Stimulated activated CD4-positive, alpha-beta T cell treated with anti-CD3 and anti-CD28 coated beads, Interleukin-4, amount 100 ng/mL, for 24 hours (primary cell): ENCODE measurements around the gene SAPCD1.
"Not testable (repeated sequence)": the region's sequence is repeated elsewhere in the genome, so short reads cannot be mapped to it uniquely, and the experiment has no call there.

Source experiments
- DNase-seq: peaks from one replicate; pipeline ENCODE4 v3.0.0-alpha.2; 2020

SAPCD1 gene

DNA sequence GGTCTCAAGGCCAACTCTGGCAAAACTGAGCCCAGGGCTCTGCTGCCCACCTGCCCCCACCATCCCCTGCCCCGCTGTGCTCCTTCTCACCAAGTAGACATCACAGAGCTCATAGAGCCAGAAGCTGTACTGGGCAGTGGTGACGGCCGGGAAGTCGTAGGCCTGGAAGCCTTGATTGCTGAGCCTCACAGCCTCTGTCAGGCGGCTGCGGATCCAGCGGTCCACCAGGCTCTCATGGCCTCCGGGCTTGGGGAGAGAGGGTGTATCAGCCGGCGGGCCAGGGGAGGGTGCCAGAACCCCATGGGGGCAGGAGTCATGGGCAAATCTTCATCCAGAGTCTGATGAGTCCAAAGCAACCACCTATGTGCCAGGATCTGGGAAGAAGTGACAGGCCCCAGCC is 17.5 kb downstream of the SAPCD1 start:
- no peak for DNase-seq

DNA sequence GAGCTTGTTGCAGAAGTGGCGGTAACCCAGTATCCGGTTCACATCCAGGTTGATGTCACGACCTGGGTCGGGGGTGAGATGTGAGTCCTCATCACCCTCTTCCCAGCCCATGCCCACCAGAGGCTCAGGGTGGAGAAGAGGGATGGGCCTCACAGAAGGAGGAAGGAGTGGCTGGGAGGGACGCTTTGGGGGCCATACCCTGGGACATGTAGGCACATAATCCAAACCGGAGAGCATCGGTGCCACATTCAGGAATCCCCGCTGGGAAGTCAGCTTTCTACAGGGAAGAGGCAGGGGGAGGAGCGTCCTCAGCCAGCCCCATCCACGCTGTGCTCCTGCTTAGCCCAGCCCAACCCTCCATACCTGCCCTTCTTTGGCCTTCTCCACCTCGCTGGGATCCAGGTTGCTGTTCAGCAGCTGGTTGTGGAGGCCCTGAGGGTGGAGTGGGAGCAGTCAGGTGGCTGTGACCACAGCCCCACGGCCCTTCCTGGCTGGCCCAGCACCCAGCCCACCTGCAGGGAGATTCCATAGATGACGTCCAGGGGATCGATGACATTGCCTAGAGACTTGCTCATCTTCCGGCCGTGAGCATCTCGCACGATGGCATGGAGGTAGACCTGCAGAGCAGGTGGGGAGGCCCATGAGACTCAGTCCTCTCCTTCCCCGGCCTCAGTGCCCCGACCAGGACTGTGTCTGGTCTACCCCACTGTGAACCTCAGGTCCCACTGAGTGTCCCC is 18.2 kb downstream of the SAPCD1 start:
- no peak for DNase-seq

DNA sequence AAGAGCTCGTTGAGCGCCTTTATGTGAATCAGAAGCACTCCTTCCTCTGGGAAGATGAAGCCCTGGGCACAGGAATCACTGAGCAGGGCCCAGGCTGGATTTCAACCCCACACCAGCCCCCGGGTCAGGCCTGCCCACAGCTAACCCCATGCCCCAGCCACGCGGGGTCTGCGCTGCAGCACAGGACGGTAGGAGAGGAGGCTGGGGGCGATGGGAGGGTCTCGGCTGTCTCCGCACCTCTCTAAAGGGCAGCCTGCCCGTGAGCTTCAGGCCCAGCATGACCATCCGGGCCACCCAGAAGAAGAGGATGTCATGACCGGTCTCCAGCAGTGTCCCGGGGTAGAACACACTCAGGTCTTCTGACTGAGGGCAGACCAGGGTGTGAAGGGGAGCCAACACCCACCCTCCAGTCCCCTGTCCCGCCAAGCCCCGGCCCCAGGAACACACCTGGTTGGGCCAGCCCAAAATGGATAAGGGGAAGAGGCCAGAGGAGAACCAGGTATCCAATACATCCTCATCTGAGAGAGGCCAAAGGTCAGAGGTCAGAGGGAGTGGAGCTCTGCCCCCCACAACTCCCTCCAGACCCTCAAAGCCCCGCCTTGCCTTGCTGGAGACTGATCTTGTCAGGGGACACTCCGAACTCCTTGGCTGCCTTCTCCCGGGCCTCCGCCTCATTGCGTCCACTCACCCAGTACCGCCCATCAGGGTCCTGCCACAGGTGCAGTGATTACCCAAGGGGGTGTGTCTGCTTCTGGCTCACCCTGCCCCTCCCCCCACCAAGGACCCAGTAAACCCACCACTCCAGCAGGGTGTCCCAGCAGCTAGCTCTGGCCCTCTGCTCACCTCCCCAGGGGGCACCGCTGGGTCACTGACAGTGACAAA is 19.0 kb downstream of the SAPCD1 start:
- DNase-seq = no peak

DNA sequence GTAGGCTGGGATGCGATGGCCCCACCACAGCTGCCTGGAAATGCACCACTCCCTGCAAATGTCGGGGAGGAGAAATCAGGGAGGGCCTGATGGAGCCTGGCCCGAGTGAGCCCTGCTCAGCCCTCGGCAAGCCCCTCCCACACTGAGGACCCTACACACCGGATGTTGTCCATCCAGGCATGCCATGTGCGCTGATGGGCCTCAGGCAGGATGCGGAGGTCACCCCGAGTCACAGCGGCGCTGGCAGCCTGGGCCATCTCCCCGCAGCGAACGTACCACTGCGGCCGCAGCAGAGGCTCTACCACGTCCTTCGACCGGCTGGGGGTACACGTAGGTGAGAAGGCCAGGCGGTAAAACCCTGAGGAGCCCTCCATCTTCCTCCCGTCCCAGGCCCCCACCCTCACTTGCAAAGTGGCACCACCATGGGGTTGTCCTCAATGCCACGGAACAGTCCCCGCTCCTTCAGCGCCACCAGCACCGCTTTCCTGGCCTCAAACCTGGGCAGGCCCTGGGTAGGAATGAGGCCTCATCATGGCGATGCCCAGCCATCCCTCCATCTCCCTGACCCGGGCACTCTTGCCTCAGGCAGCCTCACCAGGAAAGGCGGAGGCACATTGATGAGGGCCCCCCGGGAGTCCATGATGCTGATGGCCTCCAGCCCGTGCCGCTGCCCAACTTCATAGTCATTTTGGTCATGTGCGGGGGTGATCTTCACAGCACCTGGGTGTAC is 19.8 kb downstream of the SAPCD1 start:
- no peak for DNase-seq

DNA sequence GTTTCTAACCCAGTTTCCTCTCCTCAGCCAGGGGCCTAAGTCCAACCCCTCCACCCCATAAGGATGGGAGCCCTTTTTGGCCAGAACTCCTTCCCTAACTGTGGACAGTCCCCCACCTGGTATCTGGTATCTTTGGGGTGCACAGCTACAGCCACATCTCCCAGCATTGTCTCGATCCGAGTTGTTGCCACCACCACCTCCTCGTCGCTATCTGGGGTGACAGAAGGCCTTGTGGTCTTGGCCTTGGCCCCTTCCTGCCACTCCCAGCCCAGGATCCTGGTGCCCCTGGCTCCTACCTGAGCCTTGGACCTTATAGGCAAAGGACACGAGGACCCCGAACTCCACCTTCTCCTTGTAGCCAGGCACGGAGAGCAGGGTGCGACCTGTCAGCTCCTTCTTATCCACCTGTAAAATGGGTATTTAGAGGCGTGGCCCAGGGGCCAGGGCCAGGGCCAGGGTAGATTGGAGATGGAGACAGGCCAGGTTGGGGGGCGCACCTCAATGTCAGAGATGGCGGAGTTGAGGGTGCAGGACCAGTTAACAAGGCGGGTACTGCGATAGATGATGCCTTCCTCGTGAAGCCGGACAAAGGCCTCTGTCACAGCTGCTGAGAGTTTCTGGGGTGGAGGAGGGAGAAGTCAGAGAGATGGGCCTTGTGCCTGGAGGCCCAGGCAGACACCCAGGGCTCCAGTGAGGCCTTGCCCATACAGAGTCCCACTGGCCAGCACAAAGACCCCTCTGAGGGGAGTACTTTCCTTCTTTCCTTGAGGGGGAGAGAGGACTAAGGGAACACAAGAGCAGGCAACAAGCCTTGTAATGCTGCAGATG is 21.9 kb downstream of the SAPCD1 start:
- DNase-seq = no peak

DNA sequence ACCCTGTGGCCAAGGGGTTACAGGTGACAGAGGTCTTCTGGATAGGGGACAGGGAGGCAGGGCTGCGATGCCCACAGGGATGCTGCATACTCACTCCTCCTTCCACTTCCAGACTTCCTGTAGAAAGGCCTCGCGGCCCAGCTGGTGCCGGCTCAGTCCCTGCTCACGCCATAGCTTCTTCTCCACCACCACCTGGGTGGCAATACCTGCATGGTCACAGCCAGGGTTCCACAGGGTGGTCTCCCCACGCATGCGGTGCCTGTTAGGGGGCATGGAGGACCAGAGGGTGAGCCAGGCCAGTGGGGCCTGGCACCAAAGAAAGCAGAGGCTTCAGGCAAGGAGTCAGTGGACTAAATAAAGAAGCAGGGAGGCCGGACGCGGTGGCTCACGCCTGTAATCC is 23.0 kb downstream of the SAPCD1 start:
- DNase-seq = no peak

DNA sequence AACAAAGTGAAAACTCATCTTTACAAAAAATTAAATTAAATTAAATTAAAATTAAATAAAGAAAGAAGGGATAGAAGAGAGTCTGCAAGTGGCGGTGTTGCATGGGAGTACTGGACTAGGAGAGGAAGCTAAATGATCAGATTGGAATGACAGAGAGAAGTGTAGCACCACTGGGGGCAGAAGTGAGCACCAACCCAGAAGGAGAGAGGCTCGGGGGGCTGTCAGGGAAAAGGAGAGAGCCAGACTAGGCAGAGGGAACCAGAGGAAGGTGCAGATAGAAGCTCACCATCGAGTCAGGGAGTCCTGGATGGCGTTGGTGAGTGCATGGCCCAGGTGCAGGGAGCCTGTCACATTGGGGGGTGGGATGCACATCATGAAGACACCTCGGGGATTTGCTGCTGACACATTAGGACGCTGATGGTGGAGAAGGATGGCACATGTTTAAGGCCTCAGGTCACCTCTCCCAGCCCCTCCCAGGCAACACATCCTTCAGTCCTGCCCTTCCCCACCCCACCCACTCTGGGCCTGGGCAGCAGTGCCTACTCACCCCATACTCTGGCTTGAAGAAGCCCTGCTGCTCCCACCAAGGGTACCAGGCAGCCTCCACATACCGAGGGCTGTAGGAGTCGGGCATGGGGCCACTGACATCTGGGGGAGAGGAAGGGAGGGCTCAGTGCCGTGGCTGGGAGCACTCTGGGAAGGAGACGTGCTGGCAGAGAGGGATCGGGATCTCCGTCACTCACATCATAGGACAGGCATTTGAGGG is 29.1 kb downstream of the SAPCD1 start:
- peak; percentile 46 for DNase-seq

DNA sequence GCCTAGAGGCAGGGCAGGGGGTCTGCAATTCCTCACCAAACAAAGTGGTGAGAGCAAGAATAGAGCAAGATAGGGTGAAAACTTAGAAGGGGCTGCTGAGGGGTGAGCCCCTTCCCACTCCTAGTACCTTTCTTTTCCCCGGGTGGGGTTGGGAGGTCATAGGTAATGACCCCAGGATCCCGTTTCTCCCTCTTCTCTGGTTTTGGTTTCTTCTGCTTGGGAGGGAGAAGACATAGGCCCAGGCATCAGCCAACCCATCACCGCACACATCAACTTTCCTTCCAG is 29.6 kb downstream of the SAPCD1 start:
- no peak for DNase-seq

DNA sequence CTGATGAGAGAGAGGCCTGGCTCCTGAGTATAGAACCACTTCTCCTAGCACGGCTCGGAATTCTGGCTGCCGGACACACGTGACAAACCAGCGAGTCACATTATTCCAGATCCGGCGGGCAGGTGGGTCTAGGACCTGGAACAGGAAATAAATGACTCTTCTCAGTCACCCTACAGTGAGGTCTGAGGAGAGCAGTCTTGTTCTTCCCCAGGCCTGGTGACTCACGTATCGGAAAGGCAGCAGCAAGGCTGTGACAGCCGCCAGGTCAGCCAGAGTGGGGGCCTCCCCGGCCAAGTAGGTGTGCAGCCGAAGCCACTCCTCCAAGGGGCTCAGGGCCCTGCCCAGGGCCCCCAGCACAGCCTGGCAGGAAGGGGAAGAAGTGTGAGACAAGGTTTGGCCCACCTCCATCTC is 30.3 kb downstream of the SAPCD1 start:
- DNase-seq = no peak

DNA sequence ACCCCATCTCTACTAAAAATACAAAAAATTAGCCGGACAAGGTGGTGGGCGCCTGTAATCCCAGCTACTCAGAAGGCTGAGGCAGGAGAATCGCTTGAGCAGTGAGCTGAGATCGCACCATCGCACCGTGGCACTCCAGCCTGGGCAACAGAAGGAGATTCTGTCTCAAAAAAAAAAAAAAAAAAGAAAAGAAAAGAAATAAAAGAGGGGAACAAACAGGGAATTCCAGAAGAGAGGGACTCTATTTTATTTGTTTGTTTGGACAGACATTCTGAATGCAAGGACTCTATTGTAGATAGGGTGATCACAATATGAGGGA is 31.4 kb downstream of the SAPCD1 start:
- DNase-seq = not testable (repeated sequence)

DNA sequence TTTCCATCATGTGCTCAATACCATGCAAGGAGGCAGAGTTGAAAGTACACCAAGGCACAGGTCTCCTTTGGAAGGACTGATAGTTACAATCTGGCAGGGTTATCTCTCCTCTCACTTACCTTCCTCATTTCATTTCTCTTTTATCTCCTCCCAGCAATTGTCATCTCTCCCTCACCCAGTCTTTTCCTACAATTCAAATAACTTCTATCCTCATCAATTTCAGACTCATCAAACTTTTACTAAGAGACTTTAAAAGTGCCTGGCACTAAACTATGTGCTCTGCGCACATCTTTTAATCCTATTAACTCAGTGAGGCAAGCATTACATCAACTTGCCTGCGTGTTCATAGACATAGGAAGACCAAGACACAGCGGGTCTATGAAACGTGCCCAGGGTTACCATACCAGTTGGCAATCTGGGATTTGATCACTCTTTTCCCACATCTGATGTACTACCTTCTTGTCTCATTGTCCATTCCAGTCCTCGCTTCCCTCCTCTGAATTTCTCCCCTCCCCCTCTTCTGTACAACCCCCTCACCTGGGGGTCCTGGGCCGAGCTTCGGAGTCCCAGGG is 31.9 kb downstream of the SAPCD1 start:
- no peak for DNase-seq

DNA sequence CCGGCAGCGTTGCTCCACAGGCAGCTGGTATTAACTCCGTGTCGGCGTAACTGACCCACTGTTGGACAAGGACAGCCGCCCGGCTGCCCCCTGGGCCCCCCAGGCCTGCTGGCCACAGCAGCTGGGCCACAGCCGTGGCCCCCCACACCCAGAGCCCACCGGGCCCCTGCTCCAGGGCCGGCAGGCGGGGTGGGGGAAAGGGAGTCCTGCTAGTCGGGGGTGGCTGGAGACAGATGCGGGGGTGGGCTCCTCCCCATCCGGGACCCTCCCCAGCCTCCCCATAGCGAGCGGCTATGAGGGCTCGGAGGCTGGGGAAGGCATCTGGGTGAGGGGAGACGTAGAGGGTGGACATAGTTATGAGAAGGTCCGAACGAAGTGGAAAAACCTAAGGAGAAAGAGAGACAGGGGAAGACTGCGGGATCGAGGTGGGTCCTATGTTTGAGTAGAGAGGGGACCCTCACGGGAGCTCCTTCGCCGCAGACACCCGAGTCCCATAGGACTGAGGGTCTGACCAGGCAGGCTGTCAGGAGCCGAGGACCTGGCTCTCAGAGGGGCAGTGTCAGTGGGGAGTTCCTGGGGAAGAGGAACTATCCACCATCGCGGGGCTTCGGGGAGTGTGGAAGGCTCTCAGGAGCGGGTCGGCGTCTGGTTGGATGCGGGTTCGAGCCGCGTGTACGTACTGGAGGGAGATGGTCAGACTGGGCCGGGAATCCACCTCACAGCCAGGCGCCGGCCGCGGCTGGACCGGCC is 32.6 kb downstream of the SAPCD1 start:
- no peak for DNase-seq

DNA sequence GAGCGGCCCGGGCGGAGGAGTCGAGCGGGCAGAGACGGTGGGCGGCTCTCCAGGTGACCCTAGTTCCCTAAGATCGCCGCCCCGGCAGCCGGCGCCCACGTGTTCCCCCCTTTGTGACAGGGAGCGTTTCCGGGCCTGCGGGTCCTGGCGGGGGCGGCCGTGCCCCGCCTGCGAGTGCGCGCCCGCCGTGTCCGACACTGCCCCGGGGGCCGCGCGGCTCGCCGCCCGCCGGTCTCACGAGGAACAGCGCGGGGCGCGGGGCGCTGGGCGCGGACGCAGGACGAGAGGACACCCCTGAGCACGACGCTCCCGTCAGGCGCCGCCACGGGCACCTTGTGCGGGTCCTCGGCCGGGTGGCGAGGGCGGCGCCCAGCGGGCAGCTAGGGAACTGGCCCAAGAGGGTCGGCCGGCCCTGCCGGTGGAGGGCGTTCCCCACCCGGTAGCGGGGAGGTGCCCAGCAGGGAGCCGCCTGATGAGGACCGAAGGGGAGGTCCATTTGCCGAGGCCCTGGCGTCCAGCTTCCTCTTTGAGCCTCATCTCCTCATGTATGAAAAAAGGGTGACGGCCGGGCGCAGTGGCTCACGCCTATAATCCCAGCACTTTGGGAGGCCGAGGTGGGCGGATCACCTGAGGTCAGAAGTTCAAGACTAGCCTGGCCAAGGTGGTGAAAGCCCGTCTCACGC is 33.3 kb downstream of the SAPCD1 start, which contains the start of gene VARS1:
TSS of gene VARS1 (minus strand) at position 137 of the 683 bp plus-strand sequence. CDS start 535 bp downstream, outside the sequence.
- DNase-seq = peak; percentile 86

DNA sequence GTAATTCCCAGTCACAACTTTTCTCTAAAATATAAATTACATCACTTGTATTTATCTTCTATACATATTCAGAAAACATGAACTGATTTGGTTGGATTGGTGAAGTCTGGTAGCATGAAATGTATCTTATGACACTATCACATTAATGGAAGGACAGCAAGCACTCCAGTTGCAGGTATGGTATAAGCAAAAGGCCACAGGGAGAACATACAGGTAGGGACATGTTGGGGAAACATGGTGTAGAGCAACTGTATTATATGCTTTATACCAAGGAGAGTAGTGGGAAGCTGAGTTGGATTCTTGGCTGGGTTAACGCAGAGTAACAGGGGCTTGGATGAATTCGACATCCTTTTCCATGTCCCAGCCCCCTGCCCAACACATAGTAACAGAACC is 34.5 kb downstream of the SAPCD1 start:
- DNase-seq = no peak

DNA sequence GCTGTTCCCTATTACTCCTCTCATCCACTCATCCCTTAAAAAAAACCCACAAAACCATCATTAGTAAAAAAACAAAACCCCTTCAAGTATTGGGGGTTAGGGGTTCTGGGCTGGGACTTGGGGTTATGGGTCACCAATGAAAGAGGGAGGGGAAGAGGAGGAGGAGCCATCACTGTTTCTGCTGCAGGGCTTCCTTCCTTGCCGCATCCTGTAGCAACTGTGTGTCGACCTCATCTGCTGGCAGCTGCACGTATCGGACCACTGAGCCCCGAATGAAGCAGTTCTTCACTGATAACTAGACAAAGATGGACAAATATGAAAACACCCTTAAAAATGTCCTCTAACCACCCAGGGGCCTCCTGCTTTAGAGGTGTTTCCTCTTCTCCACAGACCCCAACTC is 35.1 kb downstream of the SAPCD1 start:
- no peak for DNase-seq

DNA sequence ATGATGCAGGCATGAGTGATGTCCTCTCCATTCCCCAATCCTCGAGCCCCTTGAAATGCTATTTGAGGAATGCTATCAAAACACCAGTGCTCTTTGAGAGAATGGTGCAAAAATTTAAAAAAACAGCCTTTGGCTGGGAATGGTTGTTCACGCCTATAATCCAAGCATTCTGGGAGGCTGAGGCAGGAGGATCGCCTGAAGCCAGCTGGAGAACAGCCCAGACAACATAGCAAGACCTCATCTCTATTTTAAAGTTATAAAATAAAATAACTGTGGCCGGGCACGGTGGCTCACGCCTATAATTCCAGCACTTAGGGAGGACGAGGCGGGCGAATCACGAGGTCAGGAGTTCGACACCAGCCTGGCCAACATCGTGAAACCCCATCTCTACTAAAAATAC is 37.3 kb downstream of the SAPCD1 start:
- no peak for DNase-seq

DNA sequence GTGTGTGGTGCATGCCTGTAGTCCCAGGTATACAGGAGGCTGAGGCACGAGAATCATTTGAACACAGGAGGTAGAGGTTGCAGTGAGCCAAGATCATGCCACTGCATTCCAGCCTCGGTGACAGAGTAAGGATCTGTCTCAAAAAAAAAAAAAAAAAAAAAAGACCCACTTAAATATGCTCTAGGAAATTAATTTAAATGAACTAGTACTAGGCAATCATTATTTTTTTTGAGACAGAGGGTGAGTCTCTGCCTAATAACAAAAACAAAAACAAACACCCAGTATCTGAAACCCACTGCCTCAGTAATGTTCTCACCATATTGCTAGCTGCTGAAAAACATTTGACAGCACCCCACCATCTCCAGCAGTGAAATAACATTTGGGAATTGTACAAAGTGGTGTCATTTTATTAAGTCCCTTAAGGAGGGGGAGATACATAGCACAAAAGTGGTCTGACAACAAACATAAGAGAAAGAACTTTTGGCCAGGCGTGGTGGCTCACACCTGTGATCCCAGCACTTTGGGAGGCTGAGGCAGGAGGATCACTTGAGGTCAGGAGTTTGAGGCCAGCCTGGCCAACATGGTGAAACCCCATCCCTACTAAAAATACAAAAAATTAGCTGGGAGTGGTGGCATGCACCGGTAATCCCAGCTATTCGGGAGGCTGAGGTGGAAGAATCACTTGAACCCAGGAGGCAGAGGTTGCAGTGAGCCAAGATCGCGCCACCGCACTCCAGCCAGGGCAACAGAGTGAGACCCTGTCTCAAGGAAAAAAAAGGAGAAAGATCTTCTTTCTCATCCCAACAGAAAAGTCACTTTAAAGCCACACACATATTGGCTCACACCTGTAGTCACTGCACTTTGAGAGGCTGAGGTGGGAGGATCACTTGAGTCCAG is 38.8 kb downstream of the SAPCD1 start:
- DNase-seq = not testable (repeated sequence)

DNA sequence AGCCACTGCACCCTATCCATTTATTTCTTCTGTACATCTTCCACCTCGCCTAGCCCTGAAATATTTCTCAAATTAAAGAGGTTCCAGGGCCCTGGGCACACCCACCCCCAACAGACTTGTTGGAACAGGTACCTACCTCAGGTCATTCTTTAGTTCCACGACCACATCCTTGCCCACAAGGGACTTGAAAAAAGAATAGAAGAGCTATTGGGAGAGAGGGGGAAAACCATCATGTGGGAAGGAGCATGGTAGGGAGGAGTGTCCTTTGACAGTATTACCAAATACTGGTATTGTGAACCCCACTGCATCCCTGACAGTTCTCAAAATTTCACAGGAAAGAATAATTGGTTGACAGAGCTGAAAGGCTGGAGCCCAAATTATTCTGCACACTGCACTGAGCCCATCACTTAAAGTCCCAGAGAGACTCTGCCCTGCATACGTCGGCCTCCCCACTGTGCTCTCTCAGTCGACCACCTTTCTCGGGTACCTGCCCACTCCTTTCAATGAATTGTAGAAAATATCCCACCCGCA is 43.5 kb downstream of the SAPCD1 start:
- no peak for DNase-seq
